CD4-positive, alpha-beta memory T cell (primary cell): ENCODE data around the gene HMGN3. TPM values are rescaled to one million over a fixed set of nuclear protein-coding genes. Genes with fewer than 3 reads are reported as not detected.

ENCODE experiments used
- CTCF ChIA-PET: fragments of 350-600 bp; sonication (Branson Sonifier 250); formaldehyde crosslinking; loops from one replicate; lab custom pipeline; 2021; ENCODE audit warnings: inconsistent platforms; ENCODE audit not compliant: partially characterized antibody; lab: Charles Lee
- POLR2A ChIA-PET: fragments of 350-600 bp; sonication (Branson Sonifier 250); formaldehyde crosslinking; loops from one replicate; lab custom pipeline; 2021; ENCODE audit not compliant: partially characterized antibody; lab: Charles Lee
- DNase-seq, 5 donors: peaks; one replicate each; pipeline versions ENCODE4 v3.0.0 to v3.0.0-alpha.2; 2020 to 2022; ENCODE audit warnings: mixed read lengths in 1 of 5
- H3K27ac ChIP-seq: one replicate; pipeline ENCODE4 v1.7.0; 2013; ENCODE audit warnings: low read depth, low read length
- H3K27me3 ChIP-seq: 2 replicates; pipeline ENCODE4 v1.7.0; 2013; ENCODE audit warnings: mild to moderate bottlenecking, low read length, moderate library complexity; ENCODE audit not compliant: insufficient read depth
- H3K36me3 ChIP-seq: 2 replicates; pipeline ENCODE4 v1.7.0; 2013; ENCODE audit warnings: mild to moderate bottlenecking, low read length, moderate library complexity; ENCODE audit not compliant: insufficient read depth
- H3K4me1 ChIP-seq: 2 replicates; pipeline ENCODE4 v1.7.0; 2013; ENCODE audit warnings: mild to moderate bottlenecking, low read length, moderate library complexity; ENCODE audit not compliant: insufficient read depth
- H3K4me3 ChIP-seq, 2 donors: one replicate each; pipeline ENCODE4 v1.7.0; 2013; ENCODE audit warnings: low read length in 2 of 2, mild to moderate bottlenecking in 1 of 2
- H3K9me3 ChIP-seq, 2 donors: one replicate each; pipeline ENCODE4 v1.7.0; 2013; ENCODE audit warnings: low read length in 2 of 2, control low read depth in 1 of 2; ENCODE audit not compliant: control insufficient read depth in 1 of 2
- H3K27ac Mint-ChIP-seq, 7 donors: one replicate each; pipeline ENCODE4 v1.8.0; 2020 to 2021; ENCODE audit warnings: mixed read lengths in 7 of 7, mild to moderate bottlenecking in 6 of 7, inconsistent platforms in 3 of 7, moderate library complexity in 3 of 7
- H3K27me3 Mint-ChIP-seq, 2 donors: one replicate each; pipeline ENCODE4 v1.8.0; 2020 to 2021; ENCODE audit warnings: mixed read lengths in 2 of 2
- H3K36me3 Mint-ChIP-seq, 2 donors: one replicate each; pipeline ENCODE4 v1.8.0; 2020 to 2021; ENCODE audit warnings: mixed read lengths in 2 of 2, inconsistent platforms in 1 of 2, mild to moderate bottlenecking in 1 of 2
- H3K4me1 Mint-ChIP-seq, 4 donors: one replicate each; pipeline ENCODE4 v1.8.0; 2020 to 2021; ENCODE audit warnings: mixed read lengths in 4 of 4, mild to moderate bottlenecking in 1 of 4
- H3K4me3 Mint-ChIP-seq, 8 donors: one replicate each; pipeline ENCODE4 v1.8.0; 2020 to 2021; ENCODE audit warnings: mixed read lengths in 8 of 8, mild to moderate bottlenecking in 7 of 8, moderate library complexity in 6 of 8, inconsistent platforms in 3 of 8
- H3K9me3 Mint-ChIP-seq, 8 donors: one replicate each; pipeline ENCODE4 v1.8.0; 2020 to 2021; ENCODE audit warnings: mixed read lengths in 8 of 8, mild to moderate bottlenecking in 5 of 8, inconsistent platforms in 3 of 8, moderate library complexity in 1 of 8
- intact Hi-C: fragments of 100-400 bp; cut with micrococcal nuclease; formaldehyde crosslinking; loops from one replicate; pipeline ENCODE4 v1.15.1; 2023
- polyA plus RNA-seq, 2 donors: library from polyadenylated mRNA; unstranded; fragments of 300-500 nt; fragmentation: Illumina TruSeq; gene quantifications; one replicate each; pipeline ENCODE4 v1.2.3, GENCODE V29; 2021
- total RNA-seq, 2 experiments: library from RNA; stranded (reverse); gene quantifications; one replicate each; pipeline ENCODE4 v1.2.3, GENCODE V29; 2021

HMGN3 gene
- total and polyA plus RNA-seq, 4 experiments from 2014 or later: 39.4 to 85.6 (median 57.8) TPM

GRCh38 chr6:79249136-79249535 is 14.7 kb upstream of the HMGN3 start:
- Mint-ChIP-seq H3K9me3 (no peaks in the 10 kb centered on the region), H3K4me1 (no peaks in the 10 kb centered on the region), H3K4me3 (no peak overlapping the region), H3K27ac (no peak overlapping the region), H3K27me3 (peaks cover 0 to 3% of the 10 kb centered on the region in 2 donors), H3K36me3 (no peaks in the 10 kb centered on the region)
- Histone ChIP-seq H3K4me3 (no peak overlapping the region), H3K4me1 (no peaks in the 10 kb centered on the region), H3K27me3 (no peaks in the 10 kb centered on the region), H3K36me3 (no peaks in the 10 kb centered on the region), H3K9me3 (no peaks in the 10 kb centered on the region), H3K27ac (no peak overlapping the region)
- DNase-seq: no peak
- CTCF ChIA-PET: no interaction called here
- POLR2A ChIA-PET: no interaction called here
- intact Hi-C loops: loop anchor here (5.0 kb wide), 1 partner anchor 1507 kb away; no protein-coding TSS in a partner anchor

- H3K4me3 Mint-ChIP-seq: no peak overlapping the region
- Histone ChIP-seq H3K4me1 (no peaks in the 10 kb centered on the region), H3K4me3 (no peak overlapping the region), H3K9me3 (no peaks in the 10 kb centered on the region), H3K36me3 (no peaks in the 10 kb centered on the region), H3K27me3 (no peaks in the 10 kb centered on the region), H3K27ac (no peak overlapping the region)
- intact Hi-C loops: loop anchor here (5.0 kb wide), 1 partner anchor 1505 kb away; no protein-coding TSS in a partner anchor
- H3K4me1 Mint-ChIP-seq: no peaks in the 10 kb centered on the region
- H3K27me3 Mint-ChIP-seq: peaks cover 0 to 4% of the 10 kb centered on the region in 2 donors
- no peak for DNase-seq
- H3K9me3 Mint-ChIP-seq: no peaks in the 10 kb centered on the region
- ChIA-PET POLR2A (interaction anchor here (0.6 kb wide), 1 partner anchor 35 kb away, joined by 3 read pairs; no protein-coding TSS in a partner anchor), CTCF (no interaction called here)
- no peak overlapping the region for H3K27ac Mint-ChIP-seq
- no peaks in the 10 kb centered on the region for H3K36me3 Mint-ChIP-seq
Measured at GRCh38 chr6:79246891-79247290, 12.4 kb upstream of the HMGN3 start.

- ChIA-PET CTCF (no interaction called here), POLR2A (no interaction called here)
- no peaks in the 10 kb centered on the region for H3K9me3 Mint-ChIP-seq
- H3K27me3 Mint-ChIP-seq: peaks cover 0 to 3% of the 10 kb centered on the region in 2 donors
- H3K4me1 ChIP-seq: no peaks in the 10 kb centered on the region
- H3K27ac Mint-ChIP-seq: no peak overlapping the region
- intact Hi-C loops: no loop called here
- no peak overlapping the region for H3K4me3 Mint-ChIP-seq
- DNase-seq: no peak
- no peaks in the 10 kb centered on the region for H3K36me3 Mint-ChIP-seq
- no peaks in the 10 kb centered on the region for H3K9me3 ChIP-seq
- H3K27ac ChIP-seq: no peak overlapping the region
- no peaks in the 10 kb centered on the region for H3K36me3 ChIP-seq
- H3K4me3 ChIP-seq: no peak overlapping the region
- no peaks in the 10 kb centered on the region for H3K27me3 ChIP-seq
- H3K4me1 Mint-ChIP-seq: no peaks in the 10 kb centered on the region
Measured at GRCh38 chr6:79241228-79241627, 6.7 kb upstream of the HMGN3 start.

GRCh38 chr6:79240509-79240908 is 6.0 kb upstream of the HMGN3 start:
- no peak overlapping the region for H3K27ac Mint-ChIP-seq
- no peaks in the 10 kb centered on the region for H3K36me3 Mint-ChIP-seq
- Histone ChIP-seq H3K27me3 (no peaks in the 10 kb centered on the region), H3K36me3 (no peaks in the 10 kb centered on the region), H3K4me3 (no peak overlapping the region), H3K4me1 (no peaks in the 10 kb centered on the region), H3K9me3 (no peaks in the 10 kb centered on the region), H3K27ac (no peak overlapping the region)
- no peaks in the 10 kb centered on the region for H3K9me3 Mint-ChIP-seq
- peaks cover 0 to under 1% (median 0%) of the 10 kb centered on the region in 4 donors for H3K4me1 Mint-ChIP-seq
- ChIA-PET CTCF (no interaction called here), POLR2A (no interaction called here)
- peaks cover 0 to 3% of the 10 kb centered on the region in 2 donors for H3K27me3 Mint-ChIP-seq
- DNase-seq: no peak
- intact Hi-C loops: no loop called here
- no peak overlapping the region for H3K4me3 Mint-ChIP-seq

- H3K4me3 ChIP-seq: no peak overlapping the region
- intact Hi-C loops: loop anchor here (10.0 kb wide), 2 partner anchors 435 to 705 kb away; partner anchors contain the start of gene ELOVL4
Measured at GRCh38 chr6:79239536-79240168, 5.2 kb upstream of the HMGN3 start.

GRCh38 chr6:79238919-79239318 is 4.4 kb upstream of the HMGN3 start:
- CTCF ChIA-PET: interaction anchor here (0.8 kb wide), 1 partner anchor 11 kb away, joined by 3 read pairs; no protein-coding TSS in a partner anchor
- no peak overlapping the region for H3K4me3 ChIP-seq
- Mint-ChIP-seq H3K27ac (no peak overlapping the region), H3K36me3 (peaks cover 0 to 4% of the 10 kb centered on the region in 2 donors), H3K4me3 (no peak overlapping the region), H3K4me1 (peaks cover 0 to 6% (median 3%) of the 10 kb centered on the region in 4 donors), H3K9me3 (no peaks in the 10 kb centered on the region), H3K27me3 (peaks cover 0 to 2% of the 10 kb centered on the region in 2 donors)
- peaks cover 4% of the 10 kb centered on the region for H3K4me1 ChIP-seq
- intact Hi-C loops: loop anchor here (10.0 kb wide), 2 partner anchors 436 to 706 kb away; partner anchors contain the start of gene ELOVL4
- POLR2A ChIA-PET: no interaction called here
- H3K9me3 ChIP-seq: no peaks in the 10 kb centered on the region
- H3K27me3 ChIP-seq: no peaks in the 10 kb centered on the region
- H3K36me3 ChIP-seq: no peaks in the 10 kb centered on the region
- no peak for DNase-seq
- H3K27ac ChIP-seq: no peak overlapping the region

More at GRCh38 chr6:79239536-79240168, 5.2 kb upstream of the HMGN3 start:
- Mint-ChIP-seq H3K36me3 (no peaks in the 10 kb centered on the region), H3K27me3 (peaks cover 0 to 2% of the 10 kb centered on the region in 2 donors), H3K9me3 (no peaks in the 10 kb centered on the region), H3K4me3 (no peak overlapping the region), H3K27ac (no peak overlapping the region), H3K4me1 (peaks cover 0 to 3% (median 2%) of the 10 kb centered on the region in 4 donors)
- Histone ChIP-seq H3K9me3 (no peaks in the 10 kb centered on the region), H3K4me1 (peaks cover 4% of the 10 kb centered on the region), H3K27me3 (no peaks in the 10 kb centered on the region), H3K36me3 (no peaks in the 10 kb centered on the region), H3K27ac (no peak overlapping the region)
- ChIA-PET CTCF (interaction anchor here (0.8 kb wide), 1 partner anchor 12 kb away, joined by 3 read pairs; no protein-coding TSS in a partner anchor), POLR2A (no interaction called here)
- DNase-seq: no peak

- H3K4me3 Mint-ChIP-seq: no peak overlapping the region
- ChIA-PET CTCF (no interaction called here), POLR2A (no interaction called here)
- H3K27me3 ChIP-seq: no peaks in the 10 kb centered on the region
- no peaks in the 10 kb centered on the region for H3K36me3 ChIP-seq
- intact Hi-C loops: loop anchor here (10.0 kb wide), 2 partner anchors 438 to 708 kb away; partner anchors contain the start of gene ELOVL4
- H3K27me3 Mint-ChIP-seq: no peaks in the 10 kb centered on the region
- H3K27ac ChIP-seq: no peak overlapping the region
- peak overlapping the region in 1 of 7 donors; percentile 17 for H3K27ac Mint-ChIP-seq
- peaks cover 20% of the 10 kb centered on the region for H3K4me1 ChIP-seq
- no peak overlapping the region for H3K4me3 ChIP-seq
- H3K4me1 Mint-ChIP-seq: peaks cover 8 to 17% (median 12%) of the 10 kb centered on the region in 4 donors
- DNase-seq: no peak
- H3K9me3 Mint-ChIP-seq: no peaks in the 10 kb centered on the region
- no peaks in the 10 kb centered on the region for H3K9me3 ChIP-seq
- H3K36me3 Mint-ChIP-seq: peaks cover 0 to 8% of the 10 kb centered on the region in 2 donors
Measured at GRCh38 chr6:79236711-79237110, 2.2 kb upstream of the HMGN3 start.
